BJ (cell line): ENCODE data around the gene ADCYAP1R1. TPM values are rescaled to one million over a fixed set of nuclear protein-coding genes. Genes with fewer than 3 reads are reported as not detected.

ENCODE experiments used
- CTCF ChIA-PET: fragments of 350-600 bp; formaldehyde crosslinking; extraction: SDS; loops from one replicate; lab custom pipeline; 2021; ENCODE audit warnings: antibody characterized with exemption, inconsistent platforms; lab: Yijun Ruan, JAX
- POLR2A ChIA-PET: fragments of 300-600 bp; sonication (Branson Sonifier 250); formaldehyde crosslinking; extraction: SDS; loops from one replicate; lab custom pipeline; 2021; ENCODE audit warnings: antibody characterized with exemption; lab: Charles Lee
- DNase-seq: peaks from one replicate; pipeline ENCODE4 v3.0.0-alpha.2; 2011; ENCODE audit warnings: low read depth
- H3K27me3 ChIP-seq: 2 replicates; pipeline ENCODE4 v1.6.0; 2011; ENCODE audit warnings: low read length; ENCODE audit not compliant: control insufficient read depth, insufficient read depth
- H3K36me3 ChIP-seq: 2 replicates; pipeline ENCODE4 v1.5.1; 2011; ENCODE audit warnings: low read length; ENCODE audit not compliant: control insufficient read depth, insufficient read depth
- H3K4me3 ChIP-seq: 2 replicates; pipeline ENCODE4 v1.5.1; 2011; ENCODE audit warnings: low read depth, mild to moderate bottlenecking, control low read depth, low read length
- CTCF ChIP-seq: IDR thresholded peaks from 2 replicates; pipeline ENCODE4 v1.5.1; 2011; ENCODE audit warnings: low read depth, mild to moderate bottlenecking, control low read depth, inconsistent platforms, low read length, moderate library complexity; ENCODE audit not compliant: insufficient read depth
- polyA plus RNA-seq: library from polyadenylated mRNA; depleted of rRNA; stranded (reverse); fragments of >200 nt; gene quantifications from 2 replicates; pipeline ENCODE4 v1.2.3, GENCODE V29; 2011

The ADCYAP1R1 gene
- polyA plus RNA-seq, 1 experiment = not detected

GRCh38 chr7:31046723-31047122 is 5.4 kb upstream of the ADCYAP1R1 start:
- no peak for TF ChIP-seq CTCF
- Histone ChIP-seq H3K4me3 (no peak overlapping the region), H3K27me3 (peaks cover 17% of the 10 kb centered on the region), H3K36me3 (no peaks in the 10 kb centered on the region)
- ChIA-PET CTCF (no interaction called here), POLR2A (no interaction called here)
- no peak for DNase-seq

- no peaks in the 10 kb centered on the region for H3K36me3 ChIP-seq
- H3K4me3 ChIP-seq = no peak overlapping the region
- ChIA-PET CTCF (no interaction called here), POLR2A (no interaction called here)
- peaks cover 17% of the 10 kb centered on the region for H3K27me3 ChIP-seq
- no peak for DNase-seq
- no peak for TF ChIP-seq CTCF
Observed at GRCh38 chr7:31047313-31048146, 4.6 kb upstream of the ADCYAP1R1 start.

GRCh38 chr7:31049005-31049765 is 2.9 kb upstream of the ADCYAP1R1 start:
- no peak for DNase-seq
- CTCF ChIA-PET = interaction anchor here (1.1 to 1.2 kb wide), 2 partner anchors 11 to 73 kb away, joined by 3 to 4 read pairs; no protein-coding TSS in a partner anchor
- peaks cover 26% of the 10 kb centered on the region for H3K27me3 ChIP-seq

GRCh38 chr7:31052487-31052840 is 356 bp downstream of the ADCYAP1R1 start:
- no peak for DNase-seq
- POLR2A ChIA-PET = no interaction called here

More at GRCh38 chr7:31049005-31049765, 2.9 kb upstream of the ADCYAP1R1 start:
- POLR2A ChIA-PET = no interaction called here
- no peak for TF ChIP-seq CTCF
- Histone ChIP-seq H3K4me3 (no peak overlapping the region), H3K36me3 (no peaks in the 10 kb centered on the region)

More at GRCh38 chr7:31052487-31052840, 356 bp downstream of the ADCYAP1R1 start:
- Histone ChIP-seq H3K4me3 (no peak overlapping the region), H3K27me3 (peaks cover 25% of the 10 kb centered on the region), H3K36me3 (no peaks in the 10 kb centered on the region)
- CTCF ChIA-PET = no interaction called here
- TF ChIP-seq CTCF = no peak
